Suprapubic skin (tissue), 4 donors: ENCODE data around the gene UBE2R2. TPM values are rescaled to one million over a fixed set of nuclear protein-coding genes. Genes with fewer than 3 reads are reported as not detected.

Experiments
- DNase-seq, 2 donors: peaks; one replicate each; pipeline ENCODE4 v3.0.0-alpha.2; 2019; ENCODE audit warnings: low spot score in 2 of 2
- H3K27ac ChIP-seq: fragments of 200-600 bp; sonication (generic); one replicate; pipeline ENCODE4 v1.5.1; 2019
- H3K27me3 ChIP-seq: fragments of 200-600 bp; sonication (generic); one replicate; pipeline ENCODE4 v1.5.1; 2019
- H3K36me3 ChIP-seq: fragments of 200-600 bp; sonication (generic); one replicate; pipeline ENCODE4 v1.5.1; 2019
- H3K4me1 ChIP-seq: fragments of 200-600 bp; sonication (generic); one replicate; pipeline ENCODE4 v1.5.1; 2019
- H3K4me3 ChIP-seq: fragments of 200-600 bp; sonication (generic); one replicate; pipeline ENCODE4 v1.5.1; 2019; ENCODE audit warnings: mild to moderate bottlenecking
- H3K9me3 ChIP-seq: fragments of 200-600 bp; sonication (generic); one replicate; pipeline ENCODE4 v1.5.1; 2019
- EP300 ChIP-seq: sonication (generic); formaldehyde crosslinking; IDR thresholded peaks from one replicate; pipeline ENCODE4 v1.6.1; 2017; ENCODE audit warnings: antibody characterized with exemption
- POLR2A ChIP-seq, 2 donors: fragments of 450-650 bp; IDR thresholded peaks; one replicate each; pipeline ENCODE4 v1.6.1; 2017; ENCODE audit warnings: antibody characterized with exemption in 2 of 2, mild to moderate bottlenecking in 2 of 2, moderate library complexity in 2 of 2
- POLR2AphosphoS5 ChIP-seq, 3 donors: sonication (generic); formaldehyde crosslinking; IDR thresholded peaks; one replicate each; pipeline ENCODE4 v1.6.1; 2017; ENCODE audit warnings: antibody characterized with exemption in 3 of 3
- WGBS: methylation state at CpG from one replicate; pipeline ENCODE4 v1.1.5; 2018; 5-methylcytosine and 5-hydroxymethylcytosine counted together
- total RNA-seq, 4 donors: library from RNA; depleted of rRNA; stranded (reverse); fragments of >200 nt; gene quantifications; one replicate each; pipeline ENCODE4 v1.1.0, GENCODE V29; 2016
- TF ChIP-seq, protein P1 (sequence below), 2 donors: fragments of 200-600 bp in 1 of 2; fragments of 450-650 bp in 1 of 2; sonication (generic) in 1 of 2; IDR thresholded peaks; one replicate each; pipeline ENCODE4 v1.5.1; 2016 to 2019; ENCODE audit warnings: antibody characterized with exemption in 2 of 2, mild to moderate bottlenecking in 1 of 2, moderate library complexity in 1 of 2

Gene UBE2R2
- total RNA-seq, 4 donors from 2014 or later, result 29.2 to 36.4 (median 33.5) TPM

DNA sequence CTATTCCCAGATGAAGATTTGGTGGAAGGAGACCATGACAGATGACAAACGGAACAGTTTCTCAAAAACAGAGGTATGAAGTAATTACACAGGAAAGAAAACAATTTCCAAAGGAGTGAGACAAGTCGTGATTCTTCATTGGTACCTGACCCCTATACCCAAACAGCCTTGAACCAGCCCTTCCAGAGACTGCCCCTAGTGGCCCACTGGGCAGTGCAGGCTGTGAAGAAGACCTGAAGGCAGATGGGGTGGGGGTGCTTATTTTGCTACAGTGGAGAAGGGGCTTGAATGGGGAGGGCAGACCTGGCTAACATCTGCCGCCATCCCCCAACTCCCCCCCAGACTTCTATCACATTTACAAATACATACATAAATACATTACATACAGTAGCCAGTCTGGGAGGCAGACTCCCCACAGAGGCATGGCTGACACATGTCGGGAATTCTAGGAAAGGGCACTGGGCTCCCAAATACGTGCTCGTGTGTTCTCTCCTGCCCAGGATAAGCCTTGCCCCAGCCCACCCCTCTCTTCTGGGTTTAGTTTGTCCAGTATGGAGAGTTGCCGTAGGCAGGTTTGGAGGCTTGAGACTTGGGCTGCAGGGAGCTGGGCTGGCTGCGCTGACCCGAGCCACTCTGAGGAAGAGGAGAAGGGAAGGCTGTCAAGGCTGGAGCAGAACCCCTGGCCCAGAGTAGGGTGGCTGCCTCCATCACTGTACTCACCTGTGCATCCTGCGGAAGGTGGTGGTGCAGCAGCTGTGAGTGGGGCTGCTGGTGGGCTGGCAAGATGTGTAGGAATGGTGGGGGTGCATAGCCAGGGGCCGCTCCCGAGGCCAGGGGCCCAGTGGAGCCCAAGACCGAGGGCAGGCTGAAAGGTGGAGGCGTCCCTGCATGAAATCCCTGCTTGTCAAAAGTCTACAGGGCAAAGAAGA, 105.3 kb downstream of the UBE2R2 start:
- TF ChIP-seq EP300, result no peak
- TF ChIP-seq POLR2AphosphoS5 (IDR thresholded peaks at IDR 0.05), result no peak
- TF ChIP-seq, protein P1, sequence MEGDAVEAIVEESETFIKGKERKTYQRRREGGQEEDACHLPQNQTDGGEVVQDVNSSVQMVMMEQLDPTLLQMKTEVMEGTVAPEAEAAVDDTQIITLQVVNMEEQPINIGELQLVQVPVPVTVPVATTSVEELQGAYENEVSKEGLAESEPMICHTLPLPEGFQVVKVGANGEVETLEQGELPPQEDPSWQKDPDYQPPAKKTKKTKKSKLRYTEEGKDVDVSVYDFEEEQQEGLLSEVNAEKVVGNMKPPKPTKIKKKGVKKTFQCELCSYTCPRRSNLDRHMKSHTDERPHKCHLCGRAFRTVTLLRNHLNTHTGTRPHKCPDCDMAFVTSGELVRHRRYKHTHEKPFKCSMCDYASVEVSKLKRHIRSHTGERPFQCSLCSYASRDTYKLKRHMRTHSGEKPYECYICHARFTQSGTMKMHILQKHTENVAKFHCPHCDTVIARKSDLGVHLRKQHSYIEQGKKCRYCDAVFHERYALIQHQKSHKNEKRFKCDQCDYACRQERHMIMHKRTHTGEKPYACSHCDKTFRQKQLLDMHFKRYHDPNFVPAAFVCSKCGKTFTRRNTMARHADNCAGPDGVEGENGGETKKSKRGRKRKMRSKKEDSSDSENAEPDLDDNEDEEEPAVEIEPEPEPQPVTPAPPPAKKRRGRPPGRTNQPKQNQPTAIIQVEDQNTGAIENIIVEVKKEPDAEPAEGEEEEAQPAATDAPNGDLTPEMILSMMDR (IDR thresholded peaks at IDR 0.05), result peak; percentile 12 to 56
- H3K36me3 ChIP-seq, result peaks cover 94% of the 10 kb centered on the region
- H3K4me1 ChIP-seq, result peaks cover 2% of the 10 kb centered on the region
- DNase-seq, result no peak
- H3K9me3 ChIP-seq, result no peaks in the 10 kb centered on the region
- no peaks in the 10 kb centered on the region for H3K27me3 ChIP-seq
- 89% methylated on average over 14 of the region's 14 CpGs for WGBS
- H3K27ac ChIP-seq, result no peak overlapping the region
- H3K4me3 ChIP-seq, result no peak overlapping the region

DNA sequence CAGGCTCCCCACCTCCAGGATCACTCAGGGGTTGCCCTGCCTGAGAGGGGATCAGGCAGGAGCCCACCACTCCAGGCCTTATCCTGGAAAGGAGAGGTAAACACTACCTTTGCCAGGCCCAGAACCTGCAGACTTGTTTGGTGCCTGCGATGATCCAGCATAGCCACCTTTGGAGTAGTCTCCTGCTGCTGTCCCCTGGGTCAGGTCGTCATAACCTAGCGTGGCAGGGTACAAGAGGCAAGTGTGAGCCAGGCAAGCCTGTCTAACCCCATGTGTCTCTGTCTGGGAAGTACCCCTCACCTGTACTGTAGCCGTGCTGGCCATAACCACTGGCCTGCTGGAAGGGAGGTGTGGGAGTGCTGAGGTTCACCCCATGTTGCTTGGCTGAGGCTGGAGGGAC, 106.1 kb downstream of the UBE2R2 start:
- Histone ChIP-seq H3K27me3 (no peaks in the 10 kb centered on the region), H3K9me3 (no peaks in the 10 kb centered on the region), H3K27ac (no peak overlapping the region), H3K4me3 (no peak overlapping the region), H3K4me1 (peaks cover 2% of the 10 kb centered on the region), H3K36me3 (peaks cover 94% of the 10 kb centered on the region)
- no peak for DNase-seq
- TF ChIP-seq EP300, result no peak
- no peak for TF ChIP-seq POLR2AphosphoS5 (IDR thresholded peaks at IDR 0.05)
- TF ChIP-seq POLR2A (IDR thresholded peaks at IDR 0.05), result no peak
- TF ChIP-seq, protein P1 (IDR thresholded peaks at IDR 0.05), result no peak
- WGBS, result 92% methylated on average over 4 of the region's 4 CpGs

DNA sequence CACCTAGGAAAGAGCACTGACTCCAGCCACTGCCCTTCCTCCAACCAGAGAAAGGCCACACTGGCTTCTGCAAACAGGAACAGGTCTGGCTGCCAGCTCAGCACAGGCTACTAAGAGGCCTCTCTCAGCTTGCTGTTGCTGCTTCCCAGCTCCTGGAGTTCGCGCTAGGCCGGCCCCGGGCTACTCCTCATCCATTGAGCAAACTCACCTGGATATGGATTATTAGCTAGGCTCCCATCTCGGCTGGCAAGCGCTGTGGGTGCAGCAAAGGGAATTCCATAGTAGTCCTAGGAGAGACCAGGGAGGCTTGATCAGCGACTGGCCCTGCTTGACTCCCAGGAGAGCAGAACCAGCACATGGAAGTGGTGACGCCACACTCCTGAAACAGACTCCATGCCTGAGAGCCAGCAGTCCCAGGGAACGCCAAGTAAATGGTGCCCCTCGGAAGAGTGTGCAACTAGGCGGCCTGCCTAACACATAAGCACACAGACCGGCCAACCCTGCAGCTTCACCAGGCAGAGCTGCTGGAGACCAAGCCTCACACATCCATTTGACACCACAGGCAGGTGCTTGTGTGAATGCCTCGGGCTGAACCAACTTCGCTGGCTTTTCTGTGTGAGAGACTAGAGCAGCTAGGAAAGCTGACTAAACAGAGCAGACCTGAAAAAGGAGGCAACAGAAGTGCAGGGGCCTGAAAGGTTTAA, 107.2 kb downstream of the UBE2R2 start:
- peaks cover 2% of the 10 kb centered on the region for H3K4me1 ChIP-seq
- DNase-seq, result no peak
- WGBS, result 89% methylated on average over 7 of the region's 14 CpGs
- no peak overlapping the region for H3K27ac ChIP-seq
- H3K9me3 ChIP-seq, result no peaks in the 10 kb centered on the region
- TF ChIP-seq, protein P1 (IDR thresholded peaks at IDR 0.05), result no peak
- TF ChIP-seq EP300 (no peak), POLR2AphosphoS5 (IDR thresholded peaks at IDR 0.05) (no peak), POLR2A (IDR thresholded peaks at IDR 0.05) (no peak)
- H3K27me3 ChIP-seq, result no peaks in the 10 kb centered on the region
- no peak overlapping the region for H3K4me3 ChIP-seq
- H3K36me3 ChIP-seq, result peaks cover 94% of the 10 kb centered on the region

DNA sequence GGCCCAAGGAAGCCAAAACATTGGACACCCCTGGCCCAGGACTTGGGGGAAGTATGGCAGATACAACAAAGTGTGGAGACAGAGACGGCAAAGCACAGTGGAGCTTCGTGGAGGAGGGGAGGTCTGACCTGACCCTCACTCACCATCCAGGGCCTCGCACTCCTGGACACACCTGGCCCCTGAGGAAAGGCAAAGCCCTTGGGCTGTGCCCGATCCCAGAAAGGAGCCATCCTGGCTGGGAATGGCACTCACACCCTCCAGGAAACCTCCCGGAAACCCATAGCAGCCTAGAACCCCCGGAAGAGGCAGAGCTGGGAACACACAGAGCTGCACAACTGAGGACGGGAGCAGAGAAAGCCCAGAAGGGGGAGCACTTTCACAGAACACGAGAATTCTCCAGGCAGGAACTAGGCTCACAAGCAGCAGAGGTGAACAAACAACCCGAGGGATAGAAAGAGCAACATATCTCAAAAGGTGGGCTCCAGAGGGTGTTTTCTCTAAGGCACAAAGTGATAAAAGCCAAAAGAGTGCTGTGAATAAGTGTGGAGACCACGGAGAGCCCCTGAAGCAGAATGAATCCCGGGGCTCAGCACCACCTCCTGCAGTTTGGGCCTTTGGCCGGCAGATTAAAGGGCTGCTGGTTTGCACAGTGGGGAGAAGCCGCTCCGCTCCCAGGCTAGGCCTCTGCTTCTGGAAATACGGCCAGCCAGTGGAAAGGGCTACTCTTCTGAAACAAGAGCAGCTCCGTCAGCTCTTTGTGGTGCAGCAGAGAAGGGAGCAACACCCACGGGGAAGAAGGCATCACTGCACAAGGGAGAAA, 108.2 kb downstream of the UBE2R2 start:
- H3K4me3 ChIP-seq, result no peak overlapping the region
- no peak for TF ChIP-seq EP300
- TF ChIP-seq, protein P1 (IDR thresholded peaks at IDR 0.05), result peak; percentile 6 to 48
- H3K4me1 ChIP-seq, result peaks cover 2% of the 10 kb centered on the region
- H3K36me3 ChIP-seq, result peaks cover 92% of the 10 kb centered on the region
- H3K27ac ChIP-seq, result no peak overlapping the region
- DNase-seq, result no peak
- no peaks in the 10 kb centered on the region for H3K27me3 ChIP-seq
- H3K9me3 ChIP-seq, result no peaks in the 10 kb centered on the region
- WGBS, result 61% methylated on average over 16 of the region's 17 CpGs
